Epithelial cell of esophagus (primary cell): ENCODE data around the gene EID2.

Source experiments
- DNase-seq: peaks from one replicate; pipeline ENCODE4 v3.0.0; 2010; ENCODE audit warnings: low read depth
- H3K4me3 ChIP-seq: 2 replicates; pipeline ENCODE4 v1.5.1; 2011; ENCODE audit warnings: mild to moderate bottlenecking, low read length, control low read depth
- CTCF ChIP-seq: IDR thresholded peaks from 2 replicates; pipeline ENCODE4 v1.5.1; 2011; ENCODE audit warnings: low read depth, mild to moderate bottlenecking, low read length, control low read depth, inconsistent platforms; ENCODE audit not compliant: insufficient read depth; ENCODE audit errors: missing control alignments

The EID2 gene

GRCh38 chr19:39514840-39515550 is 25.0 kb downstream of the EID2 start, which contains the start of gene SELENOV:
Gene SELENOV, plus strand, starts transcription at chr19:39515139. Its CDS starts 74 bp downstream, at chr19:39515213.
- H3K4me3 ChIP-seq: peak within 1 kb of the TSS; percentile 13
- no peak for TF ChIP-seq CTCF
- DNase-seq: no peak

DNA sequence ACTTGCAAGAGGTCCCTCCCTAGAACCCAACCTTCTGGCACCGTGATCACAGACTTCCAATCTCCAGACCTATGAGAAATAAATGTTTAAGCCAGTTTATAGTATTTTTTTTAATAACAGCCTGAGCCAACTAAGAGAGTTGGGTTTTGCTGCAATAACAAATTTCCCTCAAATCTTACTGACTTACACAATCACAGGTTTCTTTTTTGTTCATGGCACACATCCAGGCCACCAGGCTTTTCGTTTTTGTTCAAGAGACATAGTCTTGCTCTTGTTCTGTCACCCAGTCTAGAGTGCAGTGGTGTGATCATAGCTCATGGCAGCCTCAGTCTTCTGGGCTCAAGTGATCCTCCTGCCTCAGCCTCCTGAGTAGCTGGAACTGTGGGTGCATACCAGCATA is 27.0 kb downstream of the EID2 start:
- DNase-seq: no peak
- no peak for TF ChIP-seq CTCF
- no peak overlapping the region for H3K4me3 ChIP-seq

DNA sequence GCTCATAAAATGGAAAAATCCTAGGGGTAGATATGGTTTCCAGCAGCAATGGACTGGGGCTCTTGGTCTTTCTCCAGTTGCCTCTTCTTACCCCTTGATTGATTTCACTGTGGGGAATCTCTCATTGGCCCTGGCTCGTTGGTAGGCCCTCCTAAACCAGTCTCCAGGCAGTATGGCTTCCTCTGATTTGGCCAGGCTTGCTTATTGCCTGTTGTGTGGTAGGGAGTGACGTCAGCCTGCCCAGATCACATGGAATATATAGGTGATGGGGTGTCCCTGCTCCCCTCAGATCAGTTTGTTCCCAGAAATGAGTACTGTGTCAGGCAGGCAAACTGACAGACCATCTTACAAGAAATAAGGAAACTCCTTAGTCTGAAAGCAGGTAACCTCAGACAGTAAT is 30.7 kb downstream of the EID2 start:
- H3K4me3 ChIP-seq: no peak overlapping the region
- no peak for DNase-seq
- TF ChIP-seq CTCF: no peak

DNA sequence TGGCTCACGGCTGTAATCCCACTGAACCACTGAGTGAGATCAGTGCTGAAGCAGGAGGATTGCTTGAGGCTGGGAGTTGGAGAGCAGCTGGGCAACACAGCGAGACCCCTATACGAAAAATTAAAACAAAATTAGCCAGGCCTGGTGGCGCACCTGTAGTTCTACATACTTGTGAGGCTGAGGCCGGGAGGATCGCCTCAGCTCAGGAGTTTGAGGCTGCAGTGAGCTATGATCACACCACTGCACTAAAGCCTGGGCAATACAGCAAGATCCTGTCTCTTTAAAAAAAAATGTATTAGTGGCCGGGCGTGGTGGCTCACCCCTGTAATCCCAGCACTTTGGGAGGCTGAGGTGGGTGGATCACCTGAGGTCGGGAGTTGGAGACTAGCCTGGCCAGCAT is 31.3 kb downstream of the EID2 start:
- H3K4me3 ChIP-seq: no peak overlapping the region
- no peak for DNase-seq
- no peak for TF ChIP-seq CTCF

GRCh38 chr19:39507715-39508364 is 32.1 kb downstream of the EID2 start:
- no peak for DNase-seq
- TF ChIP-seq CTCF: no peak
- H3K4me3 ChIP-seq: peak overlapping the region; percentile 50

- TF ChIP-seq CTCF: no peak
- peak; percentile 82 for DNase-seq
- H3K4me3 ChIP-seq: peak overlapping the region; percentile 50
Observed at GRCh38 chr19:39506944-39507714, 32.8 kb downstream of the EID2 start.
